Measurements from ENCODE around the gene PAPOLA. TPM values are rescaled to one million over a fixed set of nuclear protein-coding genes. Genes with fewer than 3 reads are reported as not detected.
"Not testable (repeated sequence)": the region's sequence is repeated elsewhere in the genome, so short reads cannot be mapped to it uniquely, and the experiment has no call there.

PAPOLA gene
- total RNA-seq, 1 experiment from 2014 or later: 75.5 TPM

- peak; percentile 24 for DNase-seq (ENCODE audit: low read depth)
Observed at GRCh38 chr14:96502621-96503305, 581 bp downstream of the PAPOLA start.

GRCh38 chr14:96503306-96503679, 1.1 kb downstream of the PAPOLA start:
- DNase-seq (ENCODE audit: low read depth): no peak

GRCh38 chr14:96504353-96504752, 2.2 kb downstream of the PAPOLA start:
- DNase-seq (ENCODE audit: low read depth): not testable (repeated sequence)

- no peak for DNase-seq (ENCODE audit: low read depth)
Observed at GRCh38 chr14:96507723-96508122, 5.5 kb downstream of the PAPOLA start.

- DNase-seq (ENCODE audit: low read depth): no peak
Observed at GRCh38 chr14:96508900-96509299, 6.7 kb downstream of the PAPOLA start.

- DNase-seq (ENCODE audit: low read depth): no peak
Observed at GRCh38 chr14:96509457-96510090, 7.4 kb downstream of the PAPOLA start.

- DNase-seq (ENCODE audit: low read depth): no peak
Observed at GRCh38 chr14:96511146-96511545, 9.0 kb downstream of the PAPOLA start.

- no peak for DNase-seq (ENCODE audit: low read depth)
Observed at GRCh38 chr14:96511667-96512066, 9.5 kb downstream of the PAPOLA start.

GRCh38 chr14:96512122-96512521, 9.9 kb downstream of the PAPOLA start:
- DNase-seq (ENCODE audit: low read depth): no peak

GRCh38 chr14:96512602-96513397, 10.6 kb downstream of the PAPOLA start:
- DNase-seq (ENCODE audit: low read depth): no peak

GRCh38 chr14:96514694-96515093, 12.5 kb downstream of the PAPOLA start:
- DNase-seq (ENCODE audit: low read depth): no peak

- DNase-seq (ENCODE audit: low read depth): no peak
Observed at GRCh38 chr14:96515731-96516130, 13.5 kb downstream of the PAPOLA start.

- no peak for DNase-seq (ENCODE audit: low read depth)
Observed at GRCh38 chr14:96516351-96516750, 14.2 kb downstream of the PAPOLA start.

GRCh38 chr14:96519970-96520369, 17.8 kb downstream of the PAPOLA start:
- DNase-seq (ENCODE audit: low read depth): no peak

GRCh38 chr14:96525452-96525851, 23.3 kb downstream of the PAPOLA start:
- no peak for DNase-seq (ENCODE audit: low read depth)

GRCh38 chr14:96532632-96533031, 30.4 kb downstream of the PAPOLA start:
- no peak for DNase-seq (ENCODE audit: low read depth)

- DNase-seq (ENCODE audit: low read depth): no peak
Observed at GRCh38 chr14:96536807-96537206, 34.6 kb downstream of the PAPOLA start.

GRCh38 chr14:96538097-96538989, 36.2 kb downstream of the PAPOLA start:
- no peak for DNase-seq (ENCODE audit: low read depth)

- DNase-seq (ENCODE audit: low read depth): no peak
Observed at GRCh38 chr14:96538990-96539317, 36.8 kb downstream of the PAPOLA start.

- no peak for DNase-seq (ENCODE audit: low read depth)
Observed at GRCh38 chr14:96554315-96554910, 52.2 kb downstream of the PAPOLA start.

GRCh38 chr14:96559571-96559970, 57.4 kb downstream of the PAPOLA start:
- DNase-seq (ENCODE audit: low read depth): no peak

- no peak for DNase-seq (ENCODE audit: low read depth)
Observed at GRCh38 chr14:96564389-96564788, 62.2 kb downstream of the PAPOLA start.

All from RPMI7951 (cell line).